NB4 (cell line): ENCODE measurements around the gene BANP.

Source experiments
- DNase-seq: peaks from one replicate; pipeline ENCODE4 v3.0.0; 2010; ENCODE audit warnings: low read depth
- H3K4me3 ChIP-seq: one replicate; pipeline ENCODE4 v1.5.1; 2011; ENCODE audit warnings: mild to moderate bottlenecking, low read depth, low read length, moderate library complexity
- CTCF ChIP-seq: IDR thresholded peaks from one replicate; pipeline ENCODE4 v1.5.1; 2012; ENCODE audit warnings: low read depth, low read length
- MAX ChIP-seq: IDR thresholded peaks from 2 replicates; pipeline ENCODE4 v1.6.1; 2011; ENCODE audit warnings: low read depth, low read length
- MYC ChIP-seq: IDR thresholded peaks from 2 replicates; pipeline ENCODE4 v1.6.1; 2011; ENCODE audit warnings: low read depth, low read length
- POLR2A ChIP-seq: IDR thresholded peaks from 2 replicates; pipeline ENCODE4 v1.6.1; 2011; ENCODE audit warnings: mild to moderate bottlenecking; ENCODE audit not compliant: insufficient read length; ENCODE audit errors: extremely low read depth

The BANP gene

GRCh38 chr16:87956098-87956364, 4.8 kb downstream of the BANP start:
- TF ChIP-seq CTCF (no peak), POLR2A (no peak), MAX (no peak), MYC (no peak)
- no peak for DNase-seq
- no peak overlapping the region for H3K4me3 ChIP-seq

- peak; percentile 80 for DNase-seq
- no peak overlapping the region for H3K4me3 ChIP-seq
Measured at GRCh38 chr16:87956365-87957231, 5.4 kb downstream of the BANP start.

GRCh38 chr16:87957296-87958094, 6.3 kb downstream of the BANP start:
- H3K4me3 ChIP-seq = no peak overlapping the region
- no peak for DNase-seq
- TF ChIP-seq POLR2A = no peak
- TF ChIP-seq CTCF = no peak
- no peak for TF ChIP-seq MAX
- TF ChIP-seq MYC = no peak

More at GRCh38 chr16:87956365-87957231, 5.4 kb downstream of the BANP start:
- TF ChIP-seq CTCF (peak; percentile 31), MAX (no peak)

- no peak for DNase-seq
- no peak for TF ChIP-seq CTCF
- TF ChIP-seq MYC = no peak
- no peak for TF ChIP-seq POLR2A
- TF ChIP-seq MAX = no peak
- H3K4me3 ChIP-seq = no peak overlapping the region
Measured at GRCh38 chr16:87958632-87959031, 7.4 kb downstream of the BANP start.

GRCh38 chr16:87959391-87959990, 8.3 kb downstream of the BANP start:
- no peak overlapping the region for H3K4me3 ChIP-seq
- TF ChIP-seq POLR2A (no peak), MAX (no peak), MYC (no peak), CTCF (no peak)
- peak; percentile 37 for DNase-seq
